Astrocyte (in vitro differentiated cells and primary cell): ENCODE data around the gene BORCS5.

Experiments used
- CTCF ChIP-seq: IDR thresholded peaks from 2 replicates; pipeline ENCODE4 v1.5.1; 2011; ENCODE audit warnings: low read depth, mild to moderate bottlenecking, inconsistent platforms, low read length, moderate library complexity; ENCODE audit not compliant: insufficient read depth
- EZH2 ChIP-seq: IDR thresholded peaks from 2 replicates; pipeline ENCODE4 v1.6.1; 2012; ENCODE audit warnings: mild to moderate bottlenecking, low read length, inconsistent platforms; ENCODE audit not compliant: insufficient read depth

GRCh38 chr12:12433203-12433731, 76.4 kb downstream of the BORCS5 start:
- TF ChIP-seq CTCF (no peak), EZH2 (no peak)
